Activated naive CD8-positive, alpha-beta T cell (primary cell): ENCODE measurements around the gene MADD.

Source experiments
- H3K27ac Mint-ChIP-seq: one replicate; pipeline ENCODE4 v1.8.0; 2021; ENCODE audit warnings: mixed read lengths
- H3K27me3 Mint-ChIP-seq: one replicate; pipeline ENCODE4 v1.8.0; 2021; ENCODE audit warnings: mixed read lengths
- H3K36me3 Mint-ChIP-seq: one replicate; pipeline ENCODE4 v1.8.0; 2021; ENCODE audit warnings: mixed read lengths
- H3K4me1 Mint-ChIP-seq: one replicate; pipeline ENCODE4 v1.8.0; 2021; ENCODE audit warnings: low read depth, mixed read lengths
- H3K4me3 Mint-ChIP-seq: one replicate; pipeline ENCODE4 v1.8.0; 2021; ENCODE audit warnings: mild to moderate bottlenecking, mixed read lengths
- H3K9me3 Mint-ChIP-seq: one replicate; pipeline ENCODE4 v1.8.0; 2021; ENCODE audit warnings: low read depth, mixed read lengths

Gene MADD

GRCh38 chr11:47259232-47259977 lies 10.5 kb upstream of the MADD start:
- Mint-ChIP-seq H3K27me3 (no peaks in the 10 kb centered on the region), H3K36me3 (no peaks in the 10 kb centered on the region), H3K27ac (no peak overlapping the region), H3K9me3 (no peaks in the 10 kb centered on the region), H3K4me1 (peaks cover 13% of the 10 kb centered on the region), H3K4me3 (no peak overlapping the region)

- Mint-ChIP-seq H3K9me3 (no peaks in the 10 kb centered on the region), H3K4me3 (no peak overlapping the region), H3K27me3 (no peaks in the 10 kb centered on the region), H3K36me3 (no peaks in the 10 kb centered on the region), H3K4me1 (peaks cover 16% of the 10 kb centered on the region), H3K27ac (no peak overlapping the region)
Observed at GRCh38 chr11:47260366-47260765, 9.6 kb upstream of the MADD start.

DNA sequence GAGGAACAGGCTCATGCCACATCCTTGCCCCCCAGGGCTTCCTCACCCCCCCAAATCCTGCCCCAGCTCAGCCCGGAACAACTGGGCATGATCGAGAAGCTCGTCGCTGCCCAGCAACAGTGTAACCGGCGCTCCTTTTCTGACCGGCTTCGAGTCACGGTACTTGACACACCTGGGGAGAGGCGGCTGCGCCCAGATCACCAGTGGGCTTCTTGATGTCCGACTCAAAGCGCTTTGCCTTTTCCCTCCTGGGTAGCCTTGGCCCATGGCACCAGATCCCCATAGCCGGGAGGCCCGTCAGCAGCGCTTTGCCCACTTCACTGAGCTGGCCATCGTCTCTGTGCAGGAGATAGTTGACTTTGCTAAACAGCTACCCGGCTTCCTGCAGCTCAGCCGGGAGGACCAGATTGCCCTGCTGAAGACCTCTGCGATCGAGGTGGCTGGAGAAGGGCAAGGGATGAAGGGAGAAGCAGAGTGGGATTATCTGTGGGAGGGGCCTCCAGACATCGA lies 8.6 kb upstream of the MADD start:
- Mint-ChIP-seq H3K27me3 (no peaks in the 10 kb centered on the region), H3K4me3 (no peak overlapping the region), H3K36me3 (no peaks in the 10 kb centered on the region), H3K4me1 (peaks cover 23% of the 10 kb centered on the region), H3K27ac (no peak overlapping the region), H3K9me3 (no peaks in the 10 kb centered on the region)

GRCh38 chr11:47264119-47264518 lies 5.8 kb upstream of the MADD start:
- Mint-ChIP-seq H3K4me1 (peaks cover 35% of the 10 kb centered on the region), H3K27ac (peak overlapping the region; percentile 84), H3K36me3 (no peaks in the 10 kb centered on the region), H3K27me3 (no peaks in the 10 kb centered on the region), H3K4me3 (no peak overlapping the region), H3K9me3 (no peaks in the 10 kb centered on the region)

DNA sequence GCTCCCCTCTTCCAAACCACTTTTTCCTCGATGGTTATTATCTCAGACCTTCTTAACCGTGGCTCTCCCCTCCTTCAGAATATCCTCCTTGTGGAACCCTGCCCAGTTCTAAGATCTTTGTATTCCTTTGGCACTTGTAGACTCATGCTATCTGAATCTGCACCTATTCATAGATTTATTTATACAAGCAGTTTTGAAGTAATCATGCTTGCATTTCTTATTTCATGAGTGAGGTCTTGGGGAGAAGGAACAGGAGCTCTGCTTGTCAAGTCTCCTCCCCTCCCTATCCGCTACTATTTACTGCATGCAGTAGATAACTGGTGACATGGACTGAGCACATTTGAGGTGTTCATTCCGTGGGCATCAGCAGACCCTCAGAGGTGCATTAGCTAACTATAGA lies 5.4 kb upstream of the MADD start:
- Mint-ChIP-seq H3K27ac (peak overlapping the region; percentile 84), H3K36me3 (no peaks in the 10 kb centered on the region), H3K4me1 (peaks cover 32% of the 10 kb centered on the region), H3K4me3 (no peak overlapping the region), H3K9me3 (no peaks in the 10 kb centered on the region), H3K27me3 (no peaks in the 10 kb centered on the region)

DNA sequence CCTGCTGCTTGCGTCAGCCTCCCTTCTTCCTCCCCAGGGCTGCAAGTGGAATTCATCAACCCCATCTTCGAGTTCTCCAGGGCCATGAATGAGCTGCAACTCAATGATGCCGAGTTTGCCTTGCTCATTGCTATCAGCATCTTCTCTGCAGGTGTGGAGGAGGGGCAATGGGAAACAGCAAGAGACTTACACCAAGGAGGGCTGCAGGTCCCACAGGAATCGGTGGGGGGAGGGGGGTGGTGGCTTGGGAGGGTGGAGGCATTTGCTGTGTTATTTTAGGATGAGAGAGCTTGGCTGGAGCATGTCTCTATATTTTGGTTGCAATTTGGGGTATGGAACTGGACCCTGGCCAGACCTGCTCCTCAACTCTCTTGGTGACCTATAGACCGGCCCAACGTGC lies 2.1 kb upstream of the MADD start:
- Mint-ChIP-seq H3K4me1 (peaks cover 54% of the 10 kb centered on the region), H3K4me3 (peak overlapping the region; percentile 91), H3K36me3 (no peaks in the 10 kb centered on the region)

GRCh38 chr11:47268448-47269001 lies 1.4 kb upstream of the MADD start:
- no peaks in the 10 kb centered on the region for H3K36me3 Mint-ChIP-seq
- no peaks in the 10 kb centered on the region for H3K9me3 Mint-ChIP-seq
- peak overlapping the region; percentile 99 for H3K27ac Mint-ChIP-seq
- no peaks in the 10 kb centered on the region for H3K27me3 Mint-ChIP-seq
- H3K4me3 Mint-ChIP-seq, result peak overlapping the region; percentile 91
- H3K4me1 Mint-ChIP-seq, result peaks cover 58% of the 10 kb centered on the region

More for the DNA sequence above, 2.1 kb upstream of the MADD start:
- Mint-ChIP-seq H3K27ac (peak overlapping the region; percentile 99), H3K27me3 (no peaks in the 10 kb centered on the region), H3K9me3 (no peaks in the 10 kb centered on the region)

GRCh38 chr11:47269002-47269828 lies 718 bp upstream of the MADD start:
- Mint-ChIP-seq H3K4me3 (peak overlapping the region; percentile 91), H3K4me1 (peaks cover 65% of the 10 kb centered on the region), H3K27ac (peak overlapping the region; percentile 99), H3K36me3 (no peaks in the 10 kb centered on the region), H3K9me3 (no peaks in the 10 kb centered on the region), H3K27me3 (no peaks in the 10 kb centered on the region)

GRCh38 chr11:47270331-47271271 lies 668 bp downstream of the MADD start:
- Mint-ChIP-seq H3K4me1 (peaks cover 55% of the 10 kb centered on the region), H3K27ac (peak overlapping the region; percentile 85), H3K36me3 (no peaks in the 10 kb centered on the region), H3K27me3 (no peaks in the 10 kb centered on the region), H3K9me3 (no peaks in the 10 kb centered on the region), H3K4me3 (peak overlapping the region; percentile 87)

DNA sequence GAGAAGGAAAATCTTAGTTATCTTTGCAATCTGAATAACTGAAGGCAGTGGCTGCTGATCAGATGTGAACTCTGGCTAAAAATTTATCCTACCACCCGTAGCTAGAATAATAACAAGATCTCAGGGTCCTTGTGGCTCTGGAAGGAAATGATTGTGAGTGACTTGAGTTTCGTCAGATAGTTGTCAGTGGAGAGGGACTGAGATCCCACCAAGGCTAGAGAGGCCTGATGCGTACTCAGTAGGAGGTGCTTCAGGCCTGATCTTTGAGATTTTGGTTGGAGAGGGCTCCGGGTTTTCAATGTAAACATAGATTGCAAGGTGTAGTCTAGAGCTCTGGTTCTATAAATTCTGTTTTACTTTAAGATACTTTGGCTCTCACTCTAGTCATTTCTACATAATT lies 1.4 kb downstream of the MADD start:
- peak overlapping the region; percentile 87 for H3K4me3 Mint-ChIP-seq
- H3K36me3 Mint-ChIP-seq, result no peaks in the 10 kb centered on the region

DNA sequence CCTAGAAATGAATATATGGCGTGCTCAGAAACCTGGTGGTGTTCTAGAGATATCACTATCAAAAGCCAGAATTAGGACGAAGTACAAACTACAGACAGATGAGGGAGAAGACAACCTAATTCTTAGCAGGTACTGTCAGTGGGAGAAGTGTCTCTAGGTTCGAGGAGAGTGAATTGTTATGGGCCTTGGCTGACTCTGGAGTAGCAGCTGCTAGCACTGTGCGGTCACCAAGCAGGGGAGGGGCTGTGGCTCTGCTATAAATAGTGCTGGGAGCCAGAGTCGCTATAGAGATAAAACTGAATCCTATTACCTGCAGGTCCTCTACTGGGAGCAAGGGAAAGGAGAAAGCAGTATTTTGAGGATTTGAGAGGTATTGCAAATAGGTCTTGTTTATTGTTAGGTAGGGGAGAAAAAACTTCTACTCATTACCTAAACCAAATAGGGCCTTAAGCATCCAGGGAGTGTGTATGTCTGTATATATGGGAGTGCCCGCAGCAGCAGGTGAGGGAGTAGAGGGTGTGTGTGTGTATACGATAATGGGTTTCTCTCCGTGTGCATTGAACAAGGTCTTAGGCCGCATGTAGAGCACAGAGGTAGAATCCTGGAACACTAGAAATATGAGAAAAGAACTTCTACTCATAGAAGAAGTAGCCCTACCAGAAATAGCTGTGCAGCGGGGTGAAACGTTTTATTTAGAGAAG lies 2.2 kb downstream of the MADD start:
- Mint-ChIP-seq H3K9me3 (no peaks in the 10 kb centered on the region), H3K27ac (peak overlapping the region; percentile 85), H3K4me3 (peak overlapping the region; percentile 87), H3K36me3 (no peaks in the 10 kb centered on the region), H3K4me1 (peaks cover 51% of the 10 kb centered on the region), H3K27me3 (no peaks in the 10 kb centered on the region)

More for the DNA sequence above, 1.4 kb downstream of the MADD start:
- peaks cover 51% of the 10 kb centered on the region for H3K4me1 Mint-ChIP-seq
- H3K9me3 Mint-ChIP-seq, result no peaks in the 10 kb centered on the region
- H3K27me3 Mint-ChIP-seq, result no peaks in the 10 kb centered on the region
- peak overlapping the region; percentile 85 for H3K27ac Mint-ChIP-seq

- Mint-ChIP-seq H3K27ac (peak overlapping the region; percentile 82), H3K4me1 (peaks cover 50% of the 10 kb centered on the region), H3K27me3 (no peaks in the 10 kb centered on the region)
Observed at GRCh38 chr11:47272706-47273105, 2.8 kb downstream of the MADD start.

GRCh38 chr11:47274495-47275235 lies 4.7 kb downstream of the MADD start:
- peak overlapping the region; percentile 6 for H3K27ac Mint-ChIP-seq
- H3K4me1 Mint-ChIP-seq, result peaks cover 34% of the 10 kb centered on the region
- no peaks in the 10 kb centered on the region for H3K27me3 Mint-ChIP-seq
- H3K4me3 Mint-ChIP-seq, result no peak overlapping the region
- H3K9me3 Mint-ChIP-seq, result no peaks in the 10 kb centered on the region
- H3K36me3 Mint-ChIP-seq, result peaks cover 3% of the 10 kb centered on the region

More at GRCh38 chr11:47272706-47273105, 2.8 kb downstream of the MADD start:
- Mint-ChIP-seq H3K36me3 (no peaks in the 10 kb centered on the region), H3K9me3 (no peaks in the 10 kb centered on the region), H3K4me3 (peak overlapping the region; percentile 87)
